ENCODE data around the gene PACSIN2.

- TF ChIP-seq POLR2A (IDR thresholded peaks at IDR 0.05) = no peak
- no peak for TF ChIP-seq CTCF (IDR thresholded peaks at IDR 0.05)
Measured at GRCh38 chr22:42985531-42985905, 29.4 kb downstream of the PACSIN2 start.

All from thyroid gland (tissue), 4 donors.